CD4-positive, alpha-beta T cell (primary cell): ENCODE measurements around the gene LPP. TPM values are rescaled to one million over a fixed set of nuclear protein-coding genes. Genes with fewer than 3 reads are reported as not detected.

Source experiments
- ATAC-seq: fragments of 200-7000 bp; cut with Tn5 transposase; one replicate; pipeline ENCODE4 v1.10.0; 2022; ENCODE audit warnings: mild to moderate bottlenecking; ENCODE audit not compliant: poor library complexity
- CTCF ChIA-PET: fragments of 350-600 bp; sonication (Branson Sonifier 250); formaldehyde crosslinking; loops from one replicate; lab custom pipeline; 2021; ENCODE audit warnings: antibody characterized with exemption, inconsistent platforms; lab: Charles Lee
- POLR2A ChIA-PET: fragments of 350-600 bp; sonication (Branson Sonifier 250); formaldehyde crosslinking; loops from one replicate; lab custom pipeline; 2021; ENCODE audit warnings: antibody characterized with exemption, inconsistent platforms; lab: Charles Lee
- DNase-seq, 14 experiments: peaks; one replicate each; pipeline ENCODE4 v3.0.0-alpha.2; 2013 to 2020; ENCODE audit warnings: mixed read lengths in 2 of 14
- H3K27ac ChIP-seq, 2 donors: one replicate each; pipeline versions ENCODE4 v1.5.1 to v1.7.0; 2013; ENCODE audit warnings: low read length in 2 of 2, low read depth in 1 of 2, mild to moderate bottlenecking in 1 of 2
- H3K27me3 ChIP-seq, 2 experiments: 1 replicate in 1 of 2; 2 replicates in 1 of 2; pipeline versions ENCODE4 v1.6.1 to v1.7.0; 2013; ENCODE audit warnings: low read length in 2 of 2, control low read depth in 1 of 2, mild to moderate bottlenecking in 1 of 2, moderate library complexity in 1 of 2; ENCODE audit not compliant: insufficient read depth in 2 of 2, control insufficient read depth in 1 of 2
- H3K36me3 ChIP-seq: one replicate; pipeline ENCODE4 v1.6.1; 2013; ENCODE audit warnings: low read length, control low read depth; ENCODE audit not compliant: insufficient read depth
- H3K4me1 ChIP-seq: one replicate; pipeline ENCODE4 v1.6.1; 2013; ENCODE audit warnings: low read length, control low read depth; ENCODE audit not compliant: insufficient read depth
- H3K4me3 ChIP-seq: one replicate; pipeline ENCODE4 v1.5.1; 2013; ENCODE audit warnings: mild to moderate bottlenecking, low read length, moderate library complexity
- H3K9me3 ChIP-seq, 2 experiments: 1 replicate in 1 of 2; 2 replicates in 1 of 2; pipeline versions ENCODE4 v1.6.1 to v1.7.0; 2013; ENCODE audit warnings: low read length in 2 of 2, mild to moderate bottlenecking in 2 of 2, control low read depth in 1 of 2, moderate library complexity in 1 of 2; ENCODE audit not compliant: control insufficient read depth in 1 of 2, insufficient read depth in 1 of 2
- H3K27ac Mint-ChIP-seq: one replicate; pipeline ENCODE4 v1.8.0; 2020; ENCODE audit warnings: mixed read lengths
- H3K27me3 Mint-ChIP-seq: one replicate; pipeline ENCODE4 v1.8.0; 2021; ENCODE audit warnings: mixed read lengths
- H3K36me3 Mint-ChIP-seq: one replicate; pipeline ENCODE4 v1.8.0; 2021; ENCODE audit warnings: low read depth, mixed read lengths
- H3K4me1 Mint-ChIP-seq: one replicate; pipeline ENCODE4 v1.8.0; 2021; ENCODE audit warnings: low read depth, mixed read lengths
- H3K4me3 Mint-ChIP-seq: one replicate; pipeline ENCODE4 v1.8.0; 2020; ENCODE audit warnings: mild to moderate bottlenecking, mixed read lengths
- H3K9me3 Mint-ChIP-seq: one replicate; pipeline ENCODE4 v1.8.0; 2020; ENCODE audit warnings: mixed read lengths
- intact Hi-C, 2 experiments: fragments of 100-400 bp; cut with DNase I in 1 of 2; cut with micrococcal nuclease in 1 of 2; formaldehyde crosslinking; loops; one replicate each; pipeline versions ENCODE4 v1.15.1 to v1.9.0; 2023 to 2025; cut with DNase I, micrococcal nuclease
- total RNA-seq, 174 experiments: library from RNA in 2 of 174; stranded (reverse) in 2 of 174; gene quantifications; one replicate each; pipeline ENCODE4 v1.2.3 and lab custom pipeline; 2021 to 2026
- TF ChIP-seq, protein P1 (sequence below): fragments of 200-600 bp; IDR thresholded peaks from one replicate; pipeline ENCODE4 v1.8.0; 2022; ENCODE audit warnings: antibody characterized with exemption, mild to moderate bottlenecking

Gene LPP
- total RNA-seq, 2 experiments from 2014 or later, result 45.6 to 45.9 TPM

- ATAC-seq, result no peak
- TF ChIP-seq, protein P1, sequence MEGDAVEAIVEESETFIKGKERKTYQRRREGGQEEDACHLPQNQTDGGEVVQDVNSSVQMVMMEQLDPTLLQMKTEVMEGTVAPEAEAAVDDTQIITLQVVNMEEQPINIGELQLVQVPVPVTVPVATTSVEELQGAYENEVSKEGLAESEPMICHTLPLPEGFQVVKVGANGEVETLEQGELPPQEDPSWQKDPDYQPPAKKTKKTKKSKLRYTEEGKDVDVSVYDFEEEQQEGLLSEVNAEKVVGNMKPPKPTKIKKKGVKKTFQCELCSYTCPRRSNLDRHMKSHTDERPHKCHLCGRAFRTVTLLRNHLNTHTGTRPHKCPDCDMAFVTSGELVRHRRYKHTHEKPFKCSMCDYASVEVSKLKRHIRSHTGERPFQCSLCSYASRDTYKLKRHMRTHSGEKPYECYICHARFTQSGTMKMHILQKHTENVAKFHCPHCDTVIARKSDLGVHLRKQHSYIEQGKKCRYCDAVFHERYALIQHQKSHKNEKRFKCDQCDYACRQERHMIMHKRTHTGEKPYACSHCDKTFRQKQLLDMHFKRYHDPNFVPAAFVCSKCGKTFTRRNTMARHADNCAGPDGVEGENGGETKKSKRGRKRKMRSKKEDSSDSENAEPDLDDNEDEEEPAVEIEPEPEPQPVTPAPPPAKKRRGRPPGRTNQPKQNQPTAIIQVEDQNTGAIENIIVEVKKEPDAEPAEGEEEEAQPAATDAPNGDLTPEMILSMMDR, result no peak
- ChIA-PET CTCF (no interaction called here), POLR2A (no interaction called here)
- no peak for DNase-seq
- H3K27me3 Mint-ChIP-seq, result no peaks in the 10 kb centered on the region
- intact Hi-C loops, result no loop called here
- Histone ChIP-seq H3K27me3 (no peaks in the 10 kb centered on the region), H3K9me3 (no peaks in the 10 kb centered on the region), H3K4me3 (no peak overlapping the region), H3K36me3 (peaks cover 4% of the 10 kb centered on the region), H3K4me1 (no peaks in the 10 kb centered on the region), H3K27ac (no peak overlapping the region)
- H3K4me1 Mint-ChIP-seq, result peaks cover 11% of the 10 kb centered on the region
- no peaks in the 10 kb centered on the region for H3K9me3 Mint-ChIP-seq
- H3K36me3 Mint-ChIP-seq, result peaks cover 23% of the 10 kb centered on the region
- no peak overlapping the region for H3K4me3 Mint-ChIP-seq
- no peak overlapping the region for H3K27ac Mint-ChIP-seq
Measured at GRCh38 chr3:188255190-188255589, 101.2 kb downstream of the LPP start.

DNA sequence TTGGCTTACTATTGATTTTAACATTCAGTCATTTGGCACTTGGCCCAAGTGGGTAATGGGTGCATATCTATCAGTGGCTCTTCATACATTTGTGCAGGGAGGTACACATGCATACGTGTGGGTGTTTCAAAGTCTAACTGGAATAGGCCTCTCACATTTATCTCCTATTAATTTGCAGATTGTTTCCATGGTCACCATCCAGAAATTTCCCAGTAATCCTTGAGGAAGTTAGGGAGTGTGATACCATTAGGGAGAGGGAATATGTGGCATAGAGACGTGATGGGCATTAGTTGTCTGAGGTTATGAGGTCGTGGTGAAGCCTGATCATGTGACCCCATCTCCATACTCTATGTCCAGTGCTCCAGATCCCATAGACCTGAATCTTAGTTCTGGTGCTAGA is 102.8 kb downstream of the LPP start:
- ChIA-PET POLR2A (no interaction called here), CTCF (no interaction called here)
- Mint-ChIP-seq H3K4me1 (peaks cover 11% of the 10 kb centered on the region), H3K27ac (no peak overlapping the region), H3K9me3 (no peaks in the 10 kb centered on the region), H3K27me3 (no peaks in the 10 kb centered on the region), H3K36me3 (peaks cover 17% of the 10 kb centered on the region), H3K4me3 (no peak overlapping the region)
- no peak for ATAC-seq
- intact Hi-C loops, result no loop called here
- DNase-seq, result no peak
- TF ChIP-seq, protein P1, result no peak
- no peaks in the 10 kb centered on the region for H3K27me3 ChIP-seq
- H3K4me3 ChIP-seq, result no peak overlapping the region
- H3K36me3 ChIP-seq, result peaks cover 4% of the 10 kb centered on the region
- H3K27ac ChIP-seq, result no peak overlapping the region
- H3K9me3 ChIP-seq, result no peaks in the 10 kb centered on the region
- no peaks in the 10 kb centered on the region for H3K4me1 ChIP-seq

- TF ChIP-seq, protein P1, result no peak
- no peaks in the 10 kb centered on the region for H3K27me3 Mint-ChIP-seq
- H3K9me3 Mint-ChIP-seq, result no peaks in the 10 kb centered on the region
- H3K4me3 Mint-ChIP-seq, result no peak overlapping the region
- H3K4me3 ChIP-seq, result no peak overlapping the region
- intact Hi-C loops, result no loop called here
- H3K27ac ChIP-seq, result no peak overlapping the region
- H3K4me1 ChIP-seq, result no peaks in the 10 kb centered on the region
- ChIA-PET POLR2A (no interaction called here), CTCF (no interaction called here)
- DNase-seq (no peak), ATAC-seq (no peak)
- no peak overlapping the region for H3K27ac Mint-ChIP-seq
- no peaks in the 10 kb centered on the region for H3K9me3 ChIP-seq
- H3K36me3 ChIP-seq, result peaks cover 4% of the 10 kb centered on the region
- H3K27me3 ChIP-seq, result no peaks in the 10 kb centered on the region
- H3K36me3 Mint-ChIP-seq, result peaks cover 17% of the 10 kb centered on the region
- peaks cover 11% of the 10 kb centered on the region for H3K4me1 Mint-ChIP-seq
Measured at GRCh38 chr3:188257384-188258026, 103.5 kb downstream of the LPP start.
